Measurements from ENCODE around the gene RAD51B.
"Not testable (repeated sequence)": the region's sequence is repeated elsewhere in the genome, so short reads cannot be mapped to it uniquely, and the experiment has no call there.

The RAD51B gene

DNA sequence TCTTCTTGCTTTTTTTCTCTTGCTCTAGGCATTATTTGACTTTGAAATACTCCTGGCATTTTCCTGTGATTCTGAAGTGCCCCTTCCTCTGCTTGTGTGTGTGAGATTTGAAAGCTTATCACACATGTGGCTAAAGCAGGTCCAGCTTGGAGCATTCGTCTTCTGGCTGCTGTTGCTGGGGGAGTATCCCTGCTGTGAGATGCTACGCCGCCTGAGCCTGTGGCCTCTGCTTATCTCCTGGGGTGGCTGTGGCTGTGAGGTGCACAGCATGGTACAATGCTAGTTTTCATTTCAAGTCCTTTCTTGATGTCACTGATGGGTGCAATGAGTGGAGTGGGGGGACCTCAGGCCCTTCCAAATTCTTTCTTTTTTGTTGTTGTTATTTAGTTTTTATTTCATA lies 601.5 kb downstream of the RAD51B start:
- DNase-seq (ENCODE audit: low read depth in 1 of 2, low spot score in 1 of 2), result no peak
- TF ChIP-seq JUND (IDR thresholded peaks at IDR 0.05; ENCODE audit: low read depth), result no peak
- in situ Hi-C loops (cut with HindIII; ENCODE audit: low pct_unique_long_range_greater_than_20kb, low sequenced_read_pairs), result no loop called here

DNA sequence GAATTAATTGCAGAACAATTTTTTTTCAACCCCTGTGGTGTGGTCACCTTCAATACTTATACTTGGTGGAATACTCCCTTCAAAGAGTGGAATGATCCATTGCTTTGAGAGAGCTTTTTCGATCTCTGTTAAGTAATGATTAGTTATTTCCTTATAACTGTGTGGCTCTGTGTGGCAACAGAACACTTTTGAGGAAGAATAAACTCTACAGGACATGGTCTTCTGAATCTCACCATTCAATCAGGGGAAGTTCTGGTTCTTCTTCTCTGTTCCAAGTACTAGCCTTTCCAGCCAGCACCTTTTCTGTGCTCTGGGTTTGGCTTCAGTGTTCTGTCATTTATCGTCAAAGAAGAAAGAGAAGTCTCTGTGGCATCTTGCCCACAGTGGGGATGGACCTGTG lies 604.1 kb downstream of the RAD51B start:
- DNase-seq (ENCODE audit: low read depth in 1 of 2, low spot score in 1 of 2), result no peak
- in situ Hi-C loops (cut with HindIII; ENCODE audit: low pct_unique_long_range_greater_than_20kb, low sequenced_read_pairs), result no loop called here
- TF ChIP-seq JUND (IDR thresholded peaks at IDR 0.05; ENCODE audit: low read depth), result no peak

DNA sequence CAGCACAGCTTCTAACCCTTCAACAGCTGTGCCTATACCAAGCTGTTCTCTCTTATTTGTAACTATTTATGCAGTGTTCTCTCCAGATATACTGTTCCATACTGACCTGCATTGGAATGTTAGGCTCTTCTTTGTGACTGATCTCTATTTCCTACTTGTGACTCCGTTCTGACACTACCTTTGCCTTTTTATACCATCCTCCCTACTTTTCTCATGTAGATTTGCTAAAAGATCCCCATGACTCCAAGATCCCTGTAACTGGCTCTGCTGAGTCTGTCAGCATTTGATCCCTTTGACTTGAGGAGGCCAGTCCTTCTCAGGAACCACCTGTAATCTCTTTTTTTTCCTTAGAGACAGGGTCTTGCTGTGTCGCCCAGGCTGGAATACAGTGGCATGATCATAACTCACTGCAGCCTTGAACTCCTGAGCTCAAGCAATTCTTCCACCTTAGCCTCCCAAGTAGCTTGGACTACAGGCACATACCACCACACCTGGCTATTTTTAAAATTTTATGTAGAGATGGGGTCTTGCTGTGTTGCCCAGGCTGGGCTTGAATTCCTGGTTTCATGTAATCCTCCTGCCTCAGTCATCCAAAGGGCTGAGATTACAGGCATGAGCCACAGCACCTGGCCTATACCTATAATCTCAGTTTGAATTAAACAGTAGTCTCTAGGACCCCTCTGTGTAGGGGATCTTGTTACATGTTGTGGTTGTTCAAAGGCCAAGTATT lies 605.0 kb downstream of the RAD51B start:
- no peak for DNase-seq (ENCODE audit: low read depth in 1 of 2, low spot score in 1 of 2)
- TF ChIP-seq JUND (IDR thresholded peaks at IDR 0.05; ENCODE audit: low read depth), result no peak
- in situ Hi-C loops (cut with HindIII; ENCODE audit: low pct_unique_long_range_greater_than_20kb, low sequenced_read_pairs), result no loop called here

DNA sequence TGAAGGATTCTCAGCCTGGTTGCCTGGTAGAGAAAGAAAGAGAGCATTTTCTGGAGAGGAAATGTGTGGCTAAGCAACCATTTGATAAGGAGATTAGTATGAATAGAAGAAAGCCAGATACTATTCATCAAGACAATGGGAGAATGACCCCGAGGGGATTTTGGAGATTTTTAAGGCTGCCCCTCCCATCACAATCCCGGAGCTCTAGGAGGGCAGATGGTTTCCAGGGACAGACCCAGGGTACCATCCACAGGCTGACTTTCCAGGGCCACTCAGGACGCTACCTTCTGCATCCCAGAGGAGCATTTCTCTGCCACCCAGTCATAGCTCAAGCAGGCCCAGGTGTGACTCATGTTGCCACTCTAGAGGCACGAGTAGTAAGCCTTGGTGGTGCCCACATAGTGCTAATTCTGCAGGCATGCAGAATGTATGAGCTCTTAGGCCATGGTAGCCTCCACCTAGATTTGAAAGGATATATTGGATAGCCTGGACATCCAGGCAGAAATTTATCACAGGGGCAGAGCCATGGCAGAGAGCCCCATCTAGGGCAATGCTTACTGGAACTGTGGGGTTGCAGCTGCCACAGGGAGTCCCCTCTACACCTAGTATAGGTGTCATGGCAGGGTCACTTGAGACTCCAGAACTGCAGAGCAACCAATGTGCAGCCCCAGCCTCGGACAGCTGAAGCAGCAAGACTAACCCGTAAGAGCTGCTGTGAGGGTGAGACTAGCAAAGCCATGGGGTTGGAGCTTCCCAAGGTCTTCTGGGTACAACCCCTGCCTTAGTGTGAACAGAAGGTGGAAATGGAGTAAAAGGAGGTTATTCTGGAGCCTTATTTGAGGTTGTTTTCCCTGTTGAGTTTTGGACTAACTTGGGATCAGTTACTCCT lies 607.3 kb downstream of the RAD51B start:
- DNase-seq (ENCODE audit: low read depth in 1 of 2, low spot score in 1 of 2), result no peak
- no peak for TF ChIP-seq JUND (IDR thresholded peaks at IDR 0.05; ENCODE audit: low read depth)
- in situ Hi-C loops (cut with HindIII; ENCODE audit: low pct_unique_long_range_greater_than_20kb, low sequenced_read_pairs), result no loop called here

DNA sequence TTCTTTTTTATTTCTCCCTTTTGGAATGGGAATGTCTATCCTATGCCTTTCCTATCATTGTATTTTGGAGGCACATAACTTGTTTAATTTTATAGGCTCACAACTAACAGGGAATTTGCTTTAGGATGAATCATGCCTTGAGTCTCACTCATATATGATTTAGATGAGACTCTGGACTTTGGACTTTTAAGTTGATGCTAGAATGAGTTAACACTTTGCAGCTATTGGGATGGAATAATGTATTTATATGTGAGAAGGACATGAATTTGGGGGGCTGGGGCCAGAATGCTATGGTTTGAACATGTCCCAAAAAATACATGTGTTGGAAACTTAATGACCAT lies 607.9 kb downstream of the RAD51B start:
- TF ChIP-seq JUND (IDR thresholded peaks at IDR 0.05; ENCODE audit: low read depth), result no peak
- in situ Hi-C loops (cut with HindIII; ENCODE audit: low pct_unique_long_range_greater_than_20kb, low sequenced_read_pairs), result no loop called here
- no peak for DNase-seq (ENCODE audit: low read depth in 1 of 2, low spot score in 1 of 2)

DNA sequence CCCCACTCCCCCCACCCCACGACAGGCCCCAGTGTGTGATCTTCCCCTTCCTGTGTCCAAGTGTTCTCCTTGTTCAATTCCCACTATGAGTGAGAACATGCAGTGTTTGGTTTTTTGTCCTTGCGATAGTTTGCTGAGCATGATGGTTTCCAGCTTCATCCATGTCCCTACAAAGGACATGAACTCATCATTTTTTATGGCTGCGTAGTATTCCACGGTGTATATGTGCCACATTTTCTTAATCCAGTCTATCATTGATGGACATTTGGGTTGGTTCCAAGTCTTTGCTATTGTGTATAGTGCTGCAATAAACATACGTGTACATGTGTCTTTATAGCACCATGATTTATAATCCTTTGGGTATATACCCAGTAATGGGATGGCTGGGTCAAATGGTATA lies 609.3 kb downstream of the RAD51B start:
- in situ Hi-C loops (cut with HindIII; ENCODE audit: low pct_unique_long_range_greater_than_20kb, low sequenced_read_pairs); DNase-seq (ENCODE audit: low read depth in 1 of 2, low spot score in 1 of 2): not testable (repeated sequence)

DNA sequence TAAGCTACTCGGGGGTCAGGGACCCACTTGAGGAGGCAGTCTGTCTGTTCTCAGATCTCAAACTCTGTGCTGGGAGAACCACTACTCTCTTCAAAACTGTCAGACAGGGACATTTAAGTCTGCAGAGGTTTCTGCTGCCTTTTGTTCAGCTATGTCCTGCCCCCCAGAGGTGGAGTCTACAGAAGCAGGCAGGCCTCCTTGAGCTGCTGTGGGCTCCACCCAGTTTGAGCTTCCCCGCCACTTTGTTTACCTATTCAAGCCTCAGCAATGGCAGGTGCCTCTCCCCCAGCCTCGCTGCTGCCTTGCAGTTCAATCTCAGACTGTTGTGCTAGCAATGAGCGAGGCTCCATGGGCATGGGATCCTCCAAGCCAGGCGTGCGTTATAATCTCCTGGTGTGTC lies 614.6 kb downstream of the RAD51B start:
- in situ Hi-C loops (cut with HindIII; ENCODE audit: low pct_unique_long_range_greater_than_20kb, low sequenced_read_pairs), result not testable (repeated sequence)
- DNase-seq (ENCODE audit: low read depth in 1 of 2, low spot score in 1 of 2), result peak in 1 of 2 experiments; percentile 38

DNA sequence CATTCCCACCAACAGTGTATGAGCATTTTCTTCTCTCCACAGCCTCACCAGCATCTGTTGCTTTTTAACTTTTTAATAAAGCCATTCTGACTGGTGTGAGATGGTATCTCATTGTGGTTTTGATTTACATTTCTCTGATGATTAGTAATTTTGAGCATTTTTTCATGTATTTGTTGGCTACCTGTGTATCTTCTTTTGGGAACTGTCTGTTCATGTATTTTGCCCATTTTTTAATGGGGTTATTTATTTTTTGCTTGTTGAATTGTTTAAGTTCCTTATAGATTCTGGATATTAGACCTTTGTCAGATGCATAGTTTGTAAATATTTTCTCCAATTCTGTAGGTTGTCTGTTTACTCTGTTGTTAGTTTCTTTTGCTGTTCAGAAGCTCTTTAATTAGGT lies 616.1 kb downstream of the RAD51B start:
- DNase-seq (ENCODE audit: low read depth in 1 of 2, low spot score in 1 of 2); in situ Hi-C loops (cut with HindIII; ENCODE audit: low pct_unique_long_range_greater_than_20kb, low sequenced_read_pairs): not testable (repeated sequence)

DNA sequence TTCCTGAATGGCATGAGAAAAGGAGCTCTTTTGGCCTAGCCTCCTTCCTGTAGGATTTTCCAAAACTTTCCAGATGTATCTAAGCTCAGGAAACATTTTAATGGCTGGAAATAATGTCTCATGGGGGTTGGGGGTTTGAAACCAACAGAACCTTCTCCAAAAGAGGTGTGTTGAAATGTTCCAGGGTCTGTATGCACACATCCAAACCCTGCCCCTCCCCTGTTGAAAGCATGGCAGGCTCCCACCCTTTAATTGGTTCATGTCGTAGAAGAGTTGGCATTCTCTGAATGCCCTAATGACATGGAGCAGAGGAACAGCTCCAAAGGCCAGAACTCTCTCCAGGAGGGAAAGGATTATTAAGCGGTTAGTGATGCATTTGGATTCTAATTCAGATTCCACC lies 620.1 kb downstream of the RAD51B start:
- TF ChIP-seq JUND (IDR thresholded peaks at IDR 0.05; ENCODE audit: low read depth), result no peak
- no peak for DNase-seq (ENCODE audit: low read depth in 1 of 2, low spot score in 1 of 2)
- in situ Hi-C loops (cut with HindIII; ENCODE audit: low pct_unique_long_range_greater_than_20kb, low sequenced_read_pairs), result no loop called here

DNA sequence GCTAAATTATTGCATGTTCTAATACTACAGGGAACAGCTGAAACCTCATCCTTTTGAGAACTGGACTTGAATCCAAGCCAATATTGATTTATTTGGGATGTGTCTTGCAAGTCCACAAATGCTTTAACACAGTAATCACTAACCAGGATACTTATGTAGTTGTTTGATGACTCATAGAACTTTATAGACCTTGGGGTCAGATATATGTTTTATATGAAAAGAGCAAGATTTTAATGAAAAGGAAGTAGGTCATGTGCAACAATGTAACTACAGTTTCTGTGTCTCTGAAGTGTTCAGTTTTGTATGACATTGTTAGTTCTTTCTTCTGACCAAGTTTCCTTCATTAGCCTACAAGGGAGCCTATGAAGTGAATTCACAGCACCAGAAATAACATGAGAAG lies 621.2 kb downstream of the RAD51B start:
- in situ Hi-C loops (cut with HindIII; ENCODE audit: low pct_unique_long_range_greater_than_20kb, low sequenced_read_pairs), result no loop called here
- no peak for DNase-seq (ENCODE audit: low read depth in 1 of 2, low spot score in 1 of 2)
- no peak for TF ChIP-seq JUND (IDR thresholded peaks at IDR 0.05; ENCODE audit: low read depth)

DNA sequence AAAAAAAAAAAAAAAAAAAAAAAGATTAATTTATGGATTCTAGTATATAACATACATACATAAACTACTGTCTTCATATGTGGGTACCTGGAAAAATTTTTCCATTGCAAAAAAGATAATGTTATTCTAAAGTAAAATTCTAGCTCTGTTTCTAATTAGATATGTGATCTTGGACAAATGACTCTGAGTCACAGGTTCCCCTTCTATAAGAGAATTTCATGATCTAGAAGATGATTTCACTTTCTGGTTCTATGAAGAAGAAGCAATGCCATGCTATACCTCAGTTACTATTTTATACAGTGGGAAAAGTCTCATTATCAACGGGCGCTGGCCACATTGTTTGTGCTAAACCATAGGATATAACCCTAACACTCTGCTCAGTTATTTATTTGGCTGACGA lies 622.0 kb downstream of the RAD51B start:
- TF ChIP-seq JUND (IDR thresholded peaks at IDR 0.05; ENCODE audit: low read depth), result no peak
- in situ Hi-C loops (cut with HindIII; ENCODE audit: low pct_unique_long_range_greater_than_20kb, low sequenced_read_pairs), result no loop called here
- no peak for DNase-seq (ENCODE audit: low read depth in 1 of 2, low spot score in 1 of 2)

DNA sequence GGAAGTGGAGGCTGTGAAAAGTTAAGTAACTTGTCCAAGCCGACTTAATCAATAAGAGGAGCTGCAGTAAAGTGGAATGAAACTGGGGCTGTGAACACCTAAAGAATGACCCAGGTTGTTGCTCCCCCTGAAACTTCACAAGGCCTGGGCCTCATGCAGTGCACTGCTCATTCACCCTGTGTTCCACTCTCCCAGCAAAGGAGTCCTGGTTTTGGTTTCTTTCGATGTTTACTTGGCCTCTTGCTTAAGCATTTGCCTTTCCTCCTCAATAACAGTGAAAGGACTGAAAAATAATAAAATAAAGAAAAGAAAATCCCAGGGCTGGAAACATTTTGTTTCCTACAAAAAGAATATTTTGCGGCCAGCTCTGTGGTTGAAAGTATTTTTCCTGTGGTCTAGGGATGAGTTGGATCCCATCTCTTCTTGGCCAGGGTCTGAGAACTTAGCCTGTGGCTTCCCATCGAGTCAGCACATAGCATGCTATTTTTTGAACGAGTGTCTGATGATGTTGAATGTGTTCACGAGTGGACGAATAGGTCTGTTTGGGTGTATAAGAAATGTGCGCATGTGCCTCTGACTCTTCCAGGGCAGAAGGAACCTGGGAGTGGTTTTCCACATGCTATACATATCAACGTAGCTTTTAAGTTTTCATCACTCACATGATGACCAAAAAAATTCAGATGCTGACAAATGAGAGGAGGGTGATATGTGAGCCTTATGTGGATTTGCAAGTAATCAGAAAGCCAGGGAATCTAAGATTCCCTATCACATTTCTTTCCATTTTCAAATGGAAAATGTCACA lies 623.5 kb downstream of the RAD51B start:
- no peak for TF ChIP-seq JUND (IDR thresholded peaks at IDR 0.05; ENCODE audit: low read depth)
- no peak for DNase-seq (ENCODE audit: low read depth in 1 of 2, low spot score in 1 of 2)
- in situ Hi-C loops (cut with HindIII; ENCODE audit: low pct_unique_long_range_greater_than_20kb, low sequenced_read_pairs), result no loop called here

Measured in T47D (cell line).